HL-60 (cell line): Measurements from ENCODE around the gene CWF19L1.
A peak's percentile ranks its signal among the peaks of the same experiment; 100 is the strongest.

ENCODE experiments used
- DNase-seq, 2 experiments: peaks; one replicate each; pipeline ENCODE4 v3.0.0-alpha.2; 2010 to 2020; ENCODE audit warnings: low read depth in 1 of 2, low spot score in 1 of 2
- H3K27ac ChIP-seq: fragments of 250-450 bp; sonication (Bioruptor Pico); replicated peaks from 2 replicates; pipeline ENCODE4 v1.5.1; 2020; ENCODE audit warnings: mild to moderate bottlenecking, moderate library complexity
- H3K27me3 ChIP-seq: fragments of 250-450 bp; sonication (Bioruptor Pico); 2 replicates; pipeline ENCODE4 v1.5.1; 2021; ENCODE audit warnings: mild to moderate bottlenecking, moderate library complexity; ENCODE audit not compliant: insufficient read depth, poor library complexity, severe bottlenecking
- H3K4me3 ChIP-seq: replicated peaks from 2 replicates; pipeline ENCODE4 v1.5.1; 2011; ENCODE audit warnings: mild to moderate bottlenecking, control low read depth, low read length; ENCODE audit not compliant: insufficient read depth
- GABPA ChIP-seq: IDR thresholded peaks from 2 replicates; pipeline ENCODE4 v1.6.1; 2012; ENCODE audit warnings: low read depth
- POLR2AphosphoS5 ChIP-seq: IDR thresholded peaks from 2 replicates; pipeline ENCODE4 v1.6.1; 2012; ENCODE audit warnings: low read depth
- SPI1 ChIP-seq: IDR thresholded peaks from 2 replicates; pipeline ENCODE4 v1.6.1; 2012; ENCODE audit warnings: low read depth, mild to moderate bottlenecking, borderline replicate concordance
- TF ChIP-seq, protein P1 (sequence below): IDR thresholded peaks from one replicate; pipeline ENCODE4 v1.5.1; 2011; ENCODE audit warnings: low read length, control low read depth, inconsistent platforms; ENCODE audit not compliant: insufficient read depth
- TF ChIP-seq, protein P2 (sequence below): IDR thresholded peaks from 2 replicates; pipeline ENCODE4 v1.6.1; 2012; ENCODE audit warnings: low read depth; ENCODE audit not compliant: insufficient replicate concordance

Gene CWF19L1

GRCh38 chr10:100232101-100232500, 35.3 kb downstream of the CWF19L1 start:
- H3K4me3 ChIP-seq: no peak overlapping the region
- H3K27me3 ChIP-seq: no peaks in the 10 kb centered on the region
- TF ChIP-seq SPI1 (no peak), GABPA (no peak), POLR2AphosphoS5 (no peak)
- TF ChIP-seq, protein P1, sequence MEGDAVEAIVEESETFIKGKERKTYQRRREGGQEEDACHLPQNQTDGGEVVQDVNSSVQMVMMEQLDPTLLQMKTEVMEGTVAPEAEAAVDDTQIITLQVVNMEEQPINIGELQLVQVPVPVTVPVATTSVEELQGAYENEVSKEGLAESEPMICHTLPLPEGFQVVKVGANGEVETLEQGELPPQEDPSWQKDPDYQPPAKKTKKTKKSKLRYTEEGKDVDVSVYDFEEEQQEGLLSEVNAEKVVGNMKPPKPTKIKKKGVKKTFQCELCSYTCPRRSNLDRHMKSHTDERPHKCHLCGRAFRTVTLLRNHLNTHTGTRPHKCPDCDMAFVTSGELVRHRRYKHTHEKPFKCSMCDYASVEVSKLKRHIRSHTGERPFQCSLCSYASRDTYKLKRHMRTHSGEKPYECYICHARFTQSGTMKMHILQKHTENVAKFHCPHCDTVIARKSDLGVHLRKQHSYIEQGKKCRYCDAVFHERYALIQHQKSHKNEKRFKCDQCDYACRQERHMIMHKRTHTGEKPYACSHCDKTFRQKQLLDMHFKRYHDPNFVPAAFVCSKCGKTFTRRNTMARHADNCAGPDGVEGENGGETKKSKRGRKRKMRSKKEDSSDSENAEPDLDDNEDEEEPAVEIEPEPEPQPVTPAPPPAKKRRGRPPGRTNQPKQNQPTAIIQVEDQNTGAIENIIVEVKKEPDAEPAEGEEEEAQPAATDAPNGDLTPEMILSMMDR: no peak
- TF ChIP-seq, protein P2, sequence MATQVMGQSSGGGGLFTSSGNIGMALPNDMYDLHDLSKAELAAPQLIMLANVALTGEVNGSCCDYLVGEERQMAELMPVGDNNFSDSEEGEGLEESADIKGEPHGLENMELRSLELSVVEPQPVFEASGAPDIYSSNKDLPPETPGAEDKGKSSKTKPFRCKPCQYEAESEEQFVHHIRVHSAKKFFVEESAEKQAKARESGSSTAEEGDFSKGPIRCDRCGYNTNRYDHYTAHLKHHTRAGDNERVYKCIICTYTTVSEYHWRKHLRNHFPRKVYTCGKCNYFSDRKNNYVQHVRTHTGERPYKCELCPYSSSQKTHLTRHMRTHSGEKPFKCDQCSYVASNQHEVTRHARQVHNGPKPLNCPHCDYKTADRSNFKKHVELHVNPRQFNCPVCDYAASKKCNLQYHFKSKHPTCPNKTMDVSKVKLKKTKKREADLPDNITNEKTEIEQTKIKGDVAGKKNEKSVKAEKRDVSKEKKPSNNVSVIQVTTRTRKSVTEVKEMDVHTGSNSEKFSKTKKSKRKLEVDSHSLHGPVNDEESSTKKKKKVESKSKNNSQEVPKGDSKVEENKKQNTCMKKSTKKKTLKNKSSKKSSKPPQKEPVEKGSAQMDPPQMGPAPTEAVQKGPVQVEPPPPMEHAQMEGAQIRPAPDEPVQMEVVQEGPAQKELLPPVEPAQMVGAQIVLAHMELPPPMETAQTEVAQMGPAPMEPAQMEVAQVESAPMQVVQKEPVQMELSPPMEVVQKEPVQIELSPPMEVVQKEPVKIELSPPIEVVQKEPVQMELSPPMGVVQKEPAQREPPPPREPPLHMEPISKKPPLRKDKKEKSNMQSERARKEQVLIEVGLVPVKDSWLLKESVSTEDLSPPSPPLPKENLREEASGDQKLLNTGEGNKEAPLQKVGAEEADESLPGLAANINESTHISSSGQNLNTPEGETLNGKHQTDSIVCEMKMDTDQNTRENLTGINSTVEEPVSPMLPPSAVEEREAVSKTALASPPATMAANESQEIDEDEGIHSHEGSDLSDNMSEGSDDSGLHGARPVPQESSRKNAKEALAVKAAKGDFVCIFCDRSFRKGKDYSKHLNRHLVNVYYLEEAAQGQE: no peak
- no peak for DNase-seq
- no peak overlapping the region for H3K27ac ChIP-seq

DNA sequence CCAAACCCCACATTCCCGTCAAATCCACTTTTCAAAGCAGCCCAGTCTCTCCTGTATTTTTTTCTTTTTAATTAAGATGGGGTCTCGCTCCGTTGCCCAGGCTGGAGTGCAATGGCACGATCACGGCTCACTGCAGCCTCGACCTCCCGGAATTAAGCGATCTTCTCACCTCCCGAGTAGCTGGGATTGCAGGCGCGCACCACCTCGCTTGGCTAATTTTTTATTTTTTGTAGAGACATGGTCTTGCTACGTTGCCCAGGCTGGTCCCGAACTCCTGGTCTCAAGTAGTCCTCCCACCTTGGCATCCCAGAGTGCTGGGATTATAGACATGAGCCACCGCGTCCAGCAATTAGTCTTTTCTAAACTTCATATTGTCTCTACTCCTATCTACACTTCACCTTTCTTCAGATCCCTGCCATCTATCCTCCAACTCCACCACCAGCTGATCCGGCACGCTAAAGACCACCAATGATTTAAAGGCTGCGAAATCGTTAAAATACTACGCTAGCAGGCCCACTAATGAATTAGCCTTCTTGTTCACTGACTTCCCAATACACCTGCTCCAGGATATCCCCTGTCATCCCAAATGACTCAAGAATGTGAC, 37.5 kb downstream of the CWF19L1 start:
- peak overlapping the region; percentile 98 for H3K4me3 ChIP-seq
- no peak for TF ChIP-seq SPI1
- TF ChIP-seq, protein P1: no peak
- TF ChIP-seq GABPA: no peak
- no peak for TF ChIP-seq POLR2AphosphoS5
- TF ChIP-seq, protein P2: no peak
- DNase-seq: no peak
- H3K27ac ChIP-seq: peak overlapping the region; percentile 71
- H3K27me3 ChIP-seq: no peaks in the 10 kb centered on the region

DNA sequence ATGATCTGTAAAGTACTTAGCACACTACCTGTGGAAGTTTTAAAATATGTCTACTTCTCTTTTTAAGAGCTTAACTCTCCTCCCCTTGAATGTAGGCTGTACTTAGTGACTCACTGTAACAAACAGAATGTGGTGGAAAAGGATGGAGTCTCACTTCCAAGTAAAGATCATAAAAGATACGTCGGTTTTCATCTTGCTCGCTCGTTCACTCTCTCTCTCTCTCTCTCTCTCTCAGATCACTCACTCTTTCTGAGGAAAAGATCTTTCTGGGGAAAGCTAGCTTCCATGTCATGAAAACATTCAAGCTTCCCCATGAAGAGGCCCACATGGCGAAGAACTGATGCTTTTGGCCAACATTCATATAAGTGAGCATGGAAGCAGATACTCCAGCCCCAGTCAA, 43.6 kb downstream of the CWF19L1 start:
- no peak for TF ChIP-seq POLR2AphosphoS5
- no peak for TF ChIP-seq SPI1
- TF ChIP-seq GABPA: no peak
- TF ChIP-seq, protein P1: no peak
- TF ChIP-seq, protein P2: no peak

More for the DNA sequence above, 43.6 kb downstream of the CWF19L1 start:
- Histone ChIP-seq H3K4me3 (no peak overlapping the region), H3K27me3 (no peaks in the 10 kb centered on the region), H3K27ac (no peak overlapping the region)
- DNase-seq: no peak
